GM12864 (cell line): ENCODE data around the gene FNDC3B.
A peak's percentile ranks its signal among the peaks of the same experiment; 100 is the strongest.

ENCODE experiments used
- DNase-seq: peaks from one replicate; pipeline ENCODE4 v3.0.0-alpha.2; 2011; ENCODE audit warnings: low read depth
- H3K4me3 ChIP-seq: 2 replicates; pipeline ENCODE4 v1.5.1; 2011; ENCODE audit warnings: mild to moderate bottlenecking, low read depth, low read length, control low read depth
- TF ChIP-seq, protein P1 (sequence below): IDR thresholded peaks from 2 replicates; pipeline ENCODE4 v1.5.1; 2011; ENCODE audit warnings: low read depth, mild to moderate bottlenecking, moderate library complexity, low read length, control low read depth, inconsistent platforms; ENCODE audit errors: missing control alignments

The FNDC3B gene

DNA sequence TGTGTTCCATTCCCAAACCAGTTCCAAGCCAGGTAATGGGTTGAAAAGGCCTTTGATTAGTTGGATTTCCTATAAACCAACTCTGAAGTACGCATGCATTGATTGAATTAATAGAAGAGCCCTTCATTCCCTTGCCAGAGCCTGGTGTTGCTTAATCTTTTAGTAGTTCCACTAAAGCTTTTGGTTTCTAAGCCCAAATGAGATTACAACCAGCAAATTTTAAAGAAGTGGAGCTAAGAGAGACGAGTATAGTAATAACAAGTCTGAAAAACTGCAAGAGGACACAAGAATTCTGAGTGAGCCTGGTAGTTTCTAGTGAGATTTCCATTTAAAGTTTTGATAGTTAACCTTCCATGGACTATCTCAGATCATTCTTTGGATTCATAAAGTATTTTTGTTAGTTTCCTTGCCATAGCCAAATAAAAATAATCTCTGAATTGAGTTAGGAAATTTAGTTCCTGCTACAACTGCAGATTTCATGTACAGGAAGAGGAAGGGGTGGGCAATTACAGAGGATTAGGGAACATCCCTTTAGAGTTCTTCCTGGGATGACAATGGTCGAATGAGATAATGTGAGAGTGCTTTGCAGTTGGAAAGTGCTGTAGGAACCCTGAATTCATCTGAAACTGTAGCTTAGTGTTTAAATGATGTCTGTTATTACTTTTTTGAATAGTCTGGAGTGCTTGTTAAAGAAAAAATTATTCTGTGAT is 136.8 kb downstream of the FNDC3B start:
- no peak for DNase-seq
- TF ChIP-seq, protein P1, sequence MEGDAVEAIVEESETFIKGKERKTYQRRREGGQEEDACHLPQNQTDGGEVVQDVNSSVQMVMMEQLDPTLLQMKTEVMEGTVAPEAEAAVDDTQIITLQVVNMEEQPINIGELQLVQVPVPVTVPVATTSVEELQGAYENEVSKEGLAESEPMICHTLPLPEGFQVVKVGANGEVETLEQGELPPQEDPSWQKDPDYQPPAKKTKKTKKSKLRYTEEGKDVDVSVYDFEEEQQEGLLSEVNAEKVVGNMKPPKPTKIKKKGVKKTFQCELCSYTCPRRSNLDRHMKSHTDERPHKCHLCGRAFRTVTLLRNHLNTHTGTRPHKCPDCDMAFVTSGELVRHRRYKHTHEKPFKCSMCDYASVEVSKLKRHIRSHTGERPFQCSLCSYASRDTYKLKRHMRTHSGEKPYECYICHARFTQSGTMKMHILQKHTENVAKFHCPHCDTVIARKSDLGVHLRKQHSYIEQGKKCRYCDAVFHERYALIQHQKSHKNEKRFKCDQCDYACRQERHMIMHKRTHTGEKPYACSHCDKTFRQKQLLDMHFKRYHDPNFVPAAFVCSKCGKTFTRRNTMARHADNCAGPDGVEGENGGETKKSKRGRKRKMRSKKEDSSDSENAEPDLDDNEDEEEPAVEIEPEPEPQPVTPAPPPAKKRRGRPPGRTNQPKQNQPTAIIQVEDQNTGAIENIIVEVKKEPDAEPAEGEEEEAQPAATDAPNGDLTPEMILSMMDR: no peak
- no peak overlapping the region for H3K4me3 ChIP-seq

DNA sequence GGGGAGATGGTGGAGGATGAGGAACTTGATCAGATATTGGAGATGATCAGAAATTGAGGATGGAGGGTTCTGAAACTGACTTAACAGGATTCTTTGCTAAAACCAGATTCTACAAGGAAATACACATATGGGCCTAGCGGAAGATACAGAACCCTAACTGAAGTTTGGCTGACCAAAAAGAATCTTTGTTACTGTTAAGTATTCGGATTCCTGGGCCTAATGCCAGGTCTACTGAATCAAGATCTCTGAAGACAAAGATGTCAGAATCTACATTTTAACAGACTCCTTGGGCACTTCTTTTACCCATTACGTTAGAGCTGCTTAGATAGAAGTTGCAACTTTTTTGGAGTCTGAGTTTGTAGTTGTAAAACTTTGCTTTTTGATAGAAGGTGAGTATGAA is 137.7 kb downstream of the FNDC3B start:
- no peak overlapping the region for H3K4me3 ChIP-seq
- no peak for DNase-seq
- TF ChIP-seq, protein P1: no peak

DNA sequence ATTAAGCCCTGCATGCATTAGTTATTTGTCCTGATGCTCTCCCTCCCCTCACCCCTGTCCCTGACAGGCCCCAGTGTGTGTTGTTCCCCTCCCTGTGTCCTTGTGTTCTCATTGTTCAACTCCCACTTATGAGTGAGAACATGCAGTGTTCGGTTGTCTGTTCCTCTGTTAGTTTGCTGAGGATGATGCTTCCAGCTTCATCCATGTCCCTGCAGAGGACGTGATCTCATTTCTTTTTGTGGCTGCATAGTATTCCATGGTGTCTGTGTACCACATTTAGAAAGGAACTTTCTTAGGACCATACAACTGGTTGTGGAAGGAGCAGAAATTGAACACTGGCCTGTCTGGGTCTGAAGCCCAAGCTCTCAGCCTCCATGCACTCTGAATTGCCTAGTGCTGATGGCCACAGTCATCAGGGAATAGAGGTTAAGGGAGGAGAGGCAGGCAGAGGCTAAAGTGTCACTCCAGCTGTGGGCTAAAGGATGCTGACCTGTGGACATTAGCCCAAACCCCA is 138.5 kb downstream of the FNDC3B start:
- TF ChIP-seq, protein P1: no peak
- H3K4me3 ChIP-seq: no peak overlapping the region
- no peak for DNase-seq

DNA sequence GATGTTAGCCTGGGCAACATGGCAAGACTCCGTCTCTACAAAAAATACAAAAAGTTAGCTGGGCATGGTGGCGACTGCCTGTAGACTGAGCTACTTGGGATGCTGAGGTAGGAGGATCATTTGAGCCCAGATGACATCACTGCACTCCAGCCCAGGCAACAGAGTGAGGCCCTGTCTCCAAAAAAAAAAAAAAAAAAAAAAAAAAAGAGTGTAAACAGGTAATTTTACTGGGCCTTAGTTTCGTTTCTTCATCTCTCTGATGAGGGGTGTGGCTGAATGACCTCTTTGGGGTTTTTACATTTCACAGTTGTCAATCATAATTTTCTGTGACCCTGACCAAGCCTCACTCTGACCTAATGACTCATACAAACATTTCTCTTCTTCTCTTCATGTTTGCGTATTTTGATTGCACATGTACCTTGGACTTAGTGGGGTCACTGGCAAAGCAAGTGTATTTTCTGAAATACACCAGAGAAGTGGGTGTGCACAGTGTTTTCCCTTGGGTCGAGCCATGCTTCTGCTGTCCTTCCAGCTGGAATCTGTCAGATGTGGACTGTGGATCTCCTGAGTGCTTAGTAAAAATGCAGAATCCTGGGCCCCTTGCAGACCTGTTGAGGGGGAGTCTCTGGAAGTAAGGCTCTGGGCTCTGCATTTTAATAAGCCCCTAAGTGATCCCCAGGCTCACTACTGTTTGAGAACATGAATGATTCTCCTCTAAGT is 140.5 kb downstream of the FNDC3B start:
- TF ChIP-seq, protein P1: no peak
- no peak overlapping the region for H3K4me3 ChIP-seq
- peak; percentile 27 for DNase-seq

DNA sequence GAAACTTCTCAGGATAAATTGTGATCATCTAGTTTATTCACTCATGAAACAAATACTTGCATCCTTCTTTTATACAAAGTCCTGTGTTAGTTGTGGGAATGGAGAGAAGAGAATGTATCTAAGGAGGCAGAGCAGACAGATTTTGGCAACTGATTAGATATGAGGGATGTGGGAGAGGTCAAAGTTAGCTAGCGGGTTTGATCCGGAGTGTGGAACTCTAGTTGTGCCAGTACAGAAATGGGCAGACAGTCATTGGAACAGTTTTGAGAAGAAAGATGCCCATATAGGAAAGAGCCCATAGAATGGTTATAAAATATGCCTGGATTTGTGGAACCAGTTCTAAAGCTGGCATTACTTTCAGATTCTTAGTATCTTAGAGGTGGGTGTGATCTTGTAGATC is 141.1 kb downstream of the FNDC3B start:
- TF ChIP-seq, protein P1: no peak
- no peak overlapping the region for H3K4me3 ChIP-seq
- DNase-seq: no peak

DNA sequence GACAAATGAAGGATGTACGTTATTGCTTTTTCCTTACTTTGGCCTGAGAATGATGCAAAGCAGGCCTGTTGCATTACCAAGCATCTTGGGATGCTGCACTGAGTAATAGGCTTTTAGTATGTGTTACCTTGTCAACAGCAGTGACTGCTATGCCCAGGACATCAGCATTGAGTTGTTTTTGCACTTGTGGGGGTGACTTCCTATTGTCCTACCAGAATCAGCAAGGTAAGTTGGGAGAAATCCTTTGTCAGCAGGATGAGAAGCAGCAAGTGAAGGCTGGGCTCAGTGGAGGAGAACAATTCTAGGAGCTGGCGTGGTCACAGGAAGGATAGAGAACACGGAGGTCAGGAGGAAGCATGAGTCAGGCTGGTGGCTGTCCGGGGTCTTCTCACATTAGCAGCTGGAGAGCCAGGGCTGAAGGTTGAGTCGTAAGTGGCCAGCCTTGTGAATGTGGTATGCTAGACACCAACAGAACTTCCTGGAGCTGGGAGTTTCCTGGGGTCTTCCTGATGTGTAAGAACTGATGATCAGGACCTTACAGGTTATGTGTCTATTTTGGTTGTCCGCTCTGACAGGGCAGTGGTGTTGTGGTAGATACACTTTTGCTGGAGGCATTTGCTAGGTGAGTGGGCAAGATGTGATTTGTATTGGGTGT is 142.7 kb downstream of the FNDC3B start:
- H3K4me3 ChIP-seq: no peak overlapping the region
- no peak for DNase-seq
- TF ChIP-seq, protein P1: no peak
